Left kidney (tissue), 2 donors: Measurements from ENCODE around the gene SLC25A48. TPM values are rescaled to one million over a fixed set of nuclear protein-coding genes. Genes with fewer than 3 reads are reported as not detected.
"Not testable (repeated sequence)": the region's sequence is repeated elsewhere in the genome, so short reads cannot be mapped to it uniquely, and the experiment has no call there.

Experiments used
- DNase-seq: peaks from one replicate; pipeline ENCODE4 v3.0.0-alpha.2; 2013
- polyA plus RNA-seq: library from polyadenylated mRNA; unstranded; fragments of 120-200 nt; gene quantifications from one replicate; pipeline ENCODE4 v1.2.1, GENCODE V29; 2013; ENCODE audit not compliant: insufficient read length

The SLC25A48 gene
- polyA plus RNA-seq, 1 donor, result 4.1 TPM

DNA sequence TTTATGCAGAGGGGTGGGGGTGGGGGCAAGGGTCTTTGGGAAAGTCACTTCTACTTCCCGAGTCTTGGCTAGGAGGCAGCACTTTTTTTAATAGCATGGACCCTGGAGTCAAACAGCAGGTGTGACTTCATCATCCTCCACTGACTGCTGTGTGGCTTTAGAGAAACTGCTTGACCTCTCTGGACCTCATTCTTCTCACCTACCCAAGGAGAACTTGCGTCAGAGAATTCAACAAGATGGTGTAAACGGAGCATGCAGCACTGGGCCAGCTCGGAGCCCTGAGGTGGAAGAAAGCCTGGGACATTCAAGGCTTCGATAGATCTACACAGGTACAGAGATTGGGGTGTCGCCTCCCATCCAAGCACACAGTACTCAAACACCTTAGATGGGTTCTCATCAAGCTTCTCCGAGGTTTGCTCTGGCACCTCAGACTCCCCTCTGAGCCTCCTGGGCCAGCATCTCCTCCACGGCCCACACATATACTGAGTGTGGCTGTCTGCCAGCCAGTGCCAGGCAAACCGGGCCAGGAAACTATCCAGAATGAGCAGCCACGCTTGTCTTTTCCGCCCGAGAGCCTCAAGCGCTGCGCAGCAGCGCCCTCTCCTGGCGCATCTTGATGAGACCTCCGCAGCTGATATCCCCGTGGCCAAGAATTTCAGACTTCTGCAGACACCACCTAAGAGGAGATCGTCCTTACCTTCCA, 4.6 kb upstream of the SLC25A48 start:
- peak; percentile 66 for DNase-seq

DNA sequence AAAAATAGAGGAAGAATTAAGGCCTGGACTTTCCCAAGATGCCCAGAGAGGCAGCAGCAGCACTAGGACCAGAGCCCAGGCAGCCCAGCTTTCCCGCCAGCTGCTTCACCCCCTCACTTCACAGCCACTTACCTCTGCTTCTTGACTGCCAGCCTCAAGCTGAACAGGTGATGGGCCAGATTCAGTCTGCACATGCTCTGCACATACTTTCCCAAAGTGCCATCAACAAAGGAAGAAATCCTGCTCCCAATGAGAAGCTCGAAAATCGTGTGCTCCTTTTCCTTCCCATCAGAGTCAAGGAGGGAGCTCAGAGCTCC, 4.1 kb upstream of the SLC25A48 start:
- no peak for DNase-seq

DNA sequence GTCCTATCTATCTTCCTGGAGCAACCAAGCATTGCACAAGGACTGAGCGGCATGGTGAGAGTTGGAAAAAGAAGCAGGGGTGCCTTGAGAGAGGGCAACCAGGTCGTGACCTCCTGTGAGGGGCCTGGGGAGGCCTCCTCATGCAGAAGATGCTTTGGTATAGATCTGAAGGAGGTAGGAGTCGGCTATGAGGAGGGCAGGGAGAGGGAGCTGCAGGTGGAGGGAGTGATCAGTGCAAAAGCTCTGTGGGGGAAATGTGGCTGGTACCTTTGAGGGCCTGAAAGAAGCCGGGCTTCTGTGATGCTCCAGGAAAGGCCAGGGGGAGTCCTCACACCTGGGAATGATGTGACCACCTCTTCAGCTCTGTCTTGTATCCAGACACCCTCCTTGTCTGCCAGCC, 3.6 kb upstream of the SLC25A48 start:
- DNase-seq, result no peak

- no peak for DNase-seq
These were observed 3.0 kb upstream of the SLC25A48 start for GRCh38 chr5:135831439-135831838.

- DNase-seq, result no peak
These were observed 2.5 kb upstream of the SLC25A48 start for GRCh38 chr5:135831851-135832555.

DNA sequence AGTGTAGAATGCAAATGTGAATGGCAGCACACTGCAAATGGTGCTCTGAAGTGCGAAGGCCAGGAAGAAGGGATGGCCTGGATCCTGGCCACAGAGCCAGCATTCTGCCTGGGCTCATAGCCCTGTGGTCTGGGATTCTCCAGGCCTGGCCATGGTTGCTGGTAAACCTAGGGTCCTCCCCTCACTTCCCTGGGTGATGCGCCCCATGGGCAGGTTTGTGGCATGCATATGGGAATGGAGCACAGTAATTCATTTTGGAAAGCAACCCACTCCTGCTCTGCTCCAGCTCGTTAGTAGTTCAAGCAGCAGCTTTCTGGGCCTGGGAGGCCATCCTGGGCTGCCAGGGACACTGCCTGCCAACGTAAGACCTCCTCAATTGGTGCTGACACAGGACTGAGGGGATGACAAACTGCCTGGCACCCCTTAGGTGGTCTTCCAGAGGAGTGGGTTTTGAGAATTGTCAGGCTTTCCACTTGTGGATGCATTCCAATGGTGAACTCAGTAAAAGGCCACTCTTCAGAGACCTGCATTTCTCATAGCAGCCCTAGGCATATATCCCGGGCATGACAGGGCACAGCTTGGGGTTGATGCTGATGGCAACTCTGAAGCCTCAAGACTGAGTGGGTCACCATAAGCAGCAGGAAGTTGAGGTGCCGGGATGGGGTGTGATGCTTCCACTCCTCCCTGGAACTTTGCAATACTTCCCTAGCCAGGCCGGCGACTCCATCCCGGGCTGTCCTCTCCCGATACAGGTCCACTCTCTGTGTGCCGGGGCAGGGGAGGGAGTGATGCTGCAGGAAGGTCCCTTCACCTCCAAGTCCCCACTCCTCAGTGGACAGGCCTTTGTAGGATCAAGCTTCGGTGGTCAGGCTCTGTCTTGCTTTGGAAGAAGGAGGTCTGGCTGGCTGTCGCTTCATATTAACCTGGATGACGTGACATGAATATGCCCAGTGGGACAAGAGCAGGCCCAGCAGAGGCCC, 1.2 kb upstream of the SLC25A48 start:
- no peak for DNase-seq

DNA sequence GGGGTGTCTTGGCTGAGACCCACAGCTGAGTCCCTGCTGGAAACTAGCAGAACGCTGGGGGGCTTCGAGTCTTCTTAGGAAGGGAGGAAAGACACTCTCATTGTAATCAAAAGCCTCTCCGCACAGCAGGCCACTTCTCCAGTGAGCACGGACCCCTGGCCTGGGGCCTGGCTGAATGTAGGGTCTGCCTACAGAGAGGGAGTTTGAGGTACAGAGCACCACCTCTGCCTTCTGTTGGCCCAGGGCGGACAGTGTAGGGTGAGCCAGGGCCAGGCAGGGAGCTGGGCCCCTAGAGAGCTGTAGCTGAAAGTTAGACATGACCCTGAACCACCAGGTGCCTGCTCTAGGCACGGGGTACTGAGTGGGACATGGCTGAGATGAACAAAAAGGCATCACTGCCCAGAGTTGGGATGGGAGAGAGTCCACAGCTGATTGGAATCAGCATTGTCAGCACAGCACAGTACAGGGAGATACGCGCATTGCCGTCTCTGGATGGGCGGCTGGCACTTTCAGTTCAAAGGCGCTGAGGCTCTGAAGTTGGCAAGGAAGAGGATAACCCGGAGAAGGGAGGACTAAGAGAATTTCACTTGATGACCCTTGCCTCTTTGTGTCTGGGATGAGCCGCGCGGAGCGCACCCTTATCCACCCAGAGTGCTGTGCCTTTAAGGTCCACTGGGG, 363 bp upstream of the SLC25A48 start:
- no peak for DNase-seq

DNA sequence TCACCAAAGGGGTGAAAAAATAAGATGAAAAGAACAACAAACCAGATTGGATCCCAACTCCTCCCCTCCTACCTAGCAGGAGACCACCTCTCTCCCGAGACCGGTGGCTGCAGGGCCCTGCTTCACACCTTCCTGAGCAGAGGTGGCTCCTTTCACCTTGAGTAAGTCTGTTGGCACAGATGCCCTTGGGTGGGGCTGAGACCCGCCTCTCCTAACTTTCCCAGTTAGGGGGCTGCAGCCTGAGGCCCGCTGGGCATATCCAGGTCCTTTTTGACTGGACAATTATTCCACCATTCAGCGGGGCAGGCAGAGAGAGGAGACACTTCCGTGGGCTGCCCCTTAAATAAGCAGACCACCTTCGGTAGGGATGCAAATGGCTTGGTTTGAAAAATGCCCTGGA, 1.3 kb downstream of the SLC25A48 start:
- DNase-seq, result no peak

GRCh38 chr5:135838395-135838794, 3.9 kb downstream of the SLC25A48 start:
- not testable (repeated sequence) for DNase-seq

DNA sequence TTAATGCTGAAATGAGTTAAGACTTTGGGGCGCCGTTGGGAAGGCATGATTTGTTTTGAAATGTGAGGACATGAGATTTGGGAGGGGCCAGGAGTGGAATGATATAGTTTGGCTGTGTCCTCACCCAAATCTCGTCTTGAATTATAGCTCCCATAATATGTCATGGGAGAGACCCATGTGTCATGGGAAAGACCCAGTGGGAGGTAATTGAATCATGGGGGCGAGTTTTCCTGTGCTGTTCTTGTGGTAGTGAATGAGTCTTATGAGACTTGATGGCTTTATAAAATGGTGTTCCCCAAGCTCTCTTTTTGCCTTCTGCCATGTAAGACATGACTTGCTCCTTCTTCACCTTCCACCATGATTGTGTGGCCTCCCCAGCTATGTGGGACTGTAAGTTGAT, 5.1 kb downstream of the SLC25A48 start:
- no peak for DNase-seq

DNA sequence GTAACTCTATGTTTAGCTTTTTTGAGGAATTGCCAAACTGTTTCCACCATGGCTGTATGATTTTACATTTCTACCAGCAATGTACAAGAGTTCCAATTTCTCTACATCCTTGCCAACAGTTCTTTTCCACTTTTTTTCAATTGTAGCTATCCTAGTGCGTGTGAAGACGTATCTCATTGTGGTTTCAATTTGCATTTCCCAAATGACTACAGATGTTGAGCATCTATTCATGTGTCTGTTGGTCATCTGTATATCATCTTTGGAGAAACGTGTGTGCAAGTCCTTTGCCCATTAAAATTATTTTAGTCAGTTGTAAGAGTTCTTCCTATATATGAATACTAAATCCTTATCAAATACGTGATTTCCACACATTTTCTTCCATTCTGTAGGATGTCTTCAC, 6.5 kb downstream of the SLC25A48 start:
- no peak for DNase-seq

GRCh38 chr5:135842737-135843136, 8.3 kb downstream of the SLC25A48 start:
- no peak for DNase-seq

GRCh38 chr5:135843571-135844337, 9.3 kb downstream of the SLC25A48 start:
- no peak for DNase-seq

GRCh38 chr5:135846311-135846710, 11.8 kb downstream of the SLC25A48 start:
- no peak for DNase-seq

- DNase-seq, result no peak
These were observed 13.5 kb downstream of the SLC25A48 start for GRCh38 chr5:135847976-135848375.

DNA sequence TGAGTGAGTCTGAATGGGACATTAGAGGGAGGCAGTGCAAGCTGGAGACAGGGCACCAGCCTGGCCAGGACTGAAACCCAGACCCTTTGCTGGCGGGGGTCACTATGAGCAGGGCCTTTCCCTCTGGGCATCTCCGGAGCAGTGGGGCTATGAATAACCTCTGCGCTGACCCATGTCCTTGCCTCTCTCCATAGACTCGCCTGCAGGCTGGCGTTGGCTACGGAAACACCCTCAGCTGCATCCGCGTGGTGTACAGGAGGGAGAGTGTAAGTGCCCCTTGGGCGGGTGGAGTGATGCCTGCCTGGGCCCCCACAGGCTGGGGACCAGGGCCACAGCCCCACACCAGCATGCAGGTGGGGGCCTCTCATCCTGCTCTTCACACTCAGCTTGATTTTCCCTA, 15.8 kb downstream of the SLC25A48 start:
- no peak for DNase-seq

DNA sequence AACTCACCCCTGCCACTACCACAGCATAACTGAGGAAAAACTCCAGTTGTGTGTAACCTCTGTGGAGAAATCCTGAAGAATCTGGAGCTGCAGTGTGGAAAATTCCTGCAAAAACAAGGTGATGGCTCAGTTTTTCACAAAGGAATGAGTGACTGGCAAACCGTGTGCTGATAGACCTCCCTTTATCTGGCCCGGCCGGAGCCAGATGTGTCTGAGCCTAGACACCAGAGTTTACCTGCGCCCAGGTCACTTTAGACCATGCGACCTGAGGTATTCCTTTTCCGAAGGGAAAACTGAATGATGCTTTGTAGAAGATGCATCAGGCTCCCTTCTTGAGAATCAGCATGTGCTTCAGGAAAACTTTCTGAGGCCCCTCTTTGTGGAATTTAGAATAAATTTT, 16.2 kb downstream of the SLC25A48 start:
- DNase-seq, result no peak

GRCh38 chr5:135851186-135851914, 16.9 kb downstream of the SLC25A48 start:
- no peak for DNase-seq

DNA sequence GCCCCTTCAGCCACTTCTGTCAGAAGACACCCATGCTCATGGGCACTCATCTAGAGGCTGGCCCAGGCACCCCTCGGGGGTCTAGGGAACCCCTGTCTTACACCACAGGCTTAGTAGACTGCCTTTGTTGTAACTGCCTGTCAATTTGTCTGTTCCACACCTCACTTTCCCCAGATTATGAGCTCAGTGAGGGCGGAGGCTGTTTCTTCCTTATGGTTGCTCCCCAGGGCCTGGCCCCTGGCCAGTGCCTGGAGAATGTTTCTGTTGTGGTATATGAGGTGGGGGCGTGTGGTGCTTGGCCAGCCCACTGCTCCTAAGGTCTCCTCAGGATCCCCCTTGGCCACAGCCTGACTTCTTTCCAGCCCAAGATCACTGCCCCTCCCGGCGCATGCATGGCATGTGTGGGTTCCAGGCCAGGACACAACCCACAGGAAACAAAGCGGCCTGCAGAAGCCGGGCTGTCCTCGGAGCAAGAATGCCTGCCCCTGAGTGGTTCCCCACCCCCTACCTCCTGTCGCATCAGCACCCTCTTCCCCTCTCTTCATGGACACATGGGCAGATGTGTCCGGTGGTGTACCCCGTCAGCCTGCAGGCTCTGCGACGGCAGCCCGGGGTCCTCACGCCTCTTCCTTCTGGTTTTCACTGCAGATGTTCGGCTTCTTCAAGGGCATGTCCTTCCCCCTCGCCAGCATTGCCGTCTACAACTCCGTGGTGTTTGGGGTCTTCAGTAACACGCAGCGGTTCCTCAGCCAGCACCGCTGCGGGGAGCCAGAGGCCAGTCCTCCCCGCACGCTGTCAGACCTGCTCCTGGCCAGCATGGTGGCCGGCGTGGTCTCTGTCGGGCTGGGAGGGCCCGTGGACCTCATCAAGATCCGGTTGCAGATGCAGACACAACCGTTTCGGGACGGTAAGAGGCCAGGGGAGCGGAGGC, 17.7 kb downstream of the SLC25A48 start:
- no peak for DNase-seq
